ENCODE measurements around the gene ZNF827.

ZNF827 gene

GRCh38 chr4:145927030-145927429 lies 11.6 kb downstream of the ZNF827 start:
- ATAC-seq (replicated peaks) (no peak), DNase-seq (no peak)
- no peaks in the 10 kb centered on the region for H3K9me3 Mint-ChIP-seq
- H3K4me3 Mint-ChIP-seq = no peak overlapping the region
- peaks cover 10 to 40% of the 10 kb centered on the region in 2 donors for H3K4me1 Mint-ChIP-seq (ENCODE audit: low read depth in 2 of 2)
- no peaks in the 10 kb centered on the region for H3K36me3 Mint-ChIP-seq (ENCODE audit: insufficient read depth)
- H3K27ac Mint-ChIP-seq = no peak overlapping the region
- no peaks in the 10 kb centered on the region for H3K27me3 Mint-ChIP-seq

GRCh38 chr4:145921231-145921630 lies 17.4 kb downstream of the ZNF827 start:
- Mint-ChIP-seq H3K27ac (peak overlapping the region in 1 of 2 donors; percentile 72), H3K4me3 (no peak overlapping the region), H3K27me3 (no peaks in the 10 kb centered on the region), H3K36me3 (ENCODE audit: insufficient read depth) (no peaks in the 10 kb centered on the region), H3K4me1 (ENCODE audit: low read depth in 2 of 2) (peaks cover 19 to 38% of the 10 kb centered on the region in 2 donors), H3K9me3 (no peaks in the 10 kb centered on the region)
- no peak for ATAC-seq (replicated peaks)
- no peak for DNase-seq

- ATAC-seq (replicated peaks) (no peak), DNase-seq (no peak)
- Mint-ChIP-seq H3K4me1 (ENCODE audit: low read depth in 2 of 2) (peaks cover 22 to 42% of the 10 kb centered on the region in 2 donors), H3K4me3 (no peak overlapping the region), H3K27ac (no peak overlapping the region), H3K27me3 (no peaks in the 10 kb centered on the region), H3K9me3 (no peaks in the 10 kb centered on the region), H3K36me3 (ENCODE audit: insufficient read depth) (no peaks in the 10 kb centered on the region)
Observed at GRCh38 chr4:145920205-145920604, 18.4 kb downstream of the ZNF827 start.

GRCh38 chr4:145912376-145912775 lies 26.2 kb downstream of the ZNF827 start:
- Mint-ChIP-seq H3K4me3 (no peak overlapping the region), H3K9me3 (no peaks in the 10 kb centered on the region), H3K27me3 (no peaks in the 10 kb centered on the region), H3K4me1 (ENCODE audit: low read depth in 2 of 2) (peaks cover 22 to 49% of the 10 kb centered on the region in 2 donors), H3K27ac (no peak overlapping the region), H3K36me3 (ENCODE audit: insufficient read depth) (no peaks in the 10 kb centered on the region)
- DNase-seq (no peak), ATAC-seq (replicated peaks) (no peak)

DNA sequence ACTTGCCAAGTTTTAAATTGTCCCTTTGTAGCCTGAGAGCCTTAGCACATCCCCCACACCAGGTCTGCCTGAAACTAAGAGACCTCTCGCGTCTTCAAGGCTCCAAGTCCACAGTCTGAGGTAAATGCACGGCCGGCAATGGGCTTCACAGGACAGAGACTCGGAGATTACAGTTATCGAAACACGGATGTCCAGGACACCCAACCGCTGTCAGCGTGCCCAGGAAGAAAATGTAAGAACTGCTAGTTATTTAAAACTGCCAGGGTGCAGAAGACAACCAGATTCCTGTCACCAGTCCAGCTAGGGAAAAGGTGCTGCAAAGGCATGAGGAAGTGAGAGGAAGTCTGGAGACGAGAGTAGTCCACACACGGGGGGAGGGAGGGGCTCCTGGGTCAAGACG lies 28.9 kb downstream of the ZNF827 start:
- Mint-ChIP-seq H3K4me3 (no peak overlapping the region), H3K4me1 (ENCODE audit: low read depth in 2 of 2) (peaks cover 29 to 50% of the 10 kb centered on the region in 2 donors), H3K9me3 (no peaks in the 10 kb centered on the region), H3K27ac (no peak overlapping the region), H3K36me3 (ENCODE audit: insufficient read depth) (no peaks in the 10 kb centered on the region), H3K27me3 (no peaks in the 10 kb centered on the region)
- ATAC-seq (replicated peaks) = no peak
- no peak for DNase-seq

- Mint-ChIP-seq H3K4me3 (no peak overlapping the region), H3K36me3 (ENCODE audit: insufficient read depth) (no peaks in the 10 kb centered on the region), H3K9me3 (no peaks in the 10 kb centered on the region), H3K27me3 (no peaks in the 10 kb centered on the region), H3K4me1 (ENCODE audit: low read depth in 2 of 2) (peaks cover 29 to 50% of the 10 kb centered on the region in 2 donors), H3K27ac (no peak overlapping the region)
- ATAC-seq (replicated peaks) (no peak), DNase-seq (no peak)
Observed at GRCh38 chr4:145909281-145909715, 29.3 kb downstream of the ZNF827 start.

DNA sequence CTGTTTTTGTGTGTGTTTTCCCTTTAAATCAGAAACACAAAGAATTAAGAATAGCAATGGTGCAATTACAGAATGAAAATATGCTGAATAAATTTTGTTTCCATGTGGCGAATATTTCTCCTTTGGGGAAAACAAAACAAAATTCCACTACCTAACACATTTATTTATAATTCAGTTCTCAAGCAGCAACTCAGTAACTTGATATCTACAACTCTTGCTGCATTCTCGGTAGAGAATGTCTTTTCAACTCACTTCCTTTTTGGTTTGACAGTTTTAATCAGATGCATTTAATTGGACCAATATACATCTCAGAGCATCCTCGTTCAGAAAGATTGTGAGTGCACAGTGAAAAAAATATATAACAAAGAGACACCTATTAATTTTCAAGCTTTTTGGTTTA lies 30.8 kb downstream of the ZNF827 start:
- H3K4me3 Mint-ChIP-seq = no peak overlapping the region
- no peak overlapping the region for H3K27ac Mint-ChIP-seq
- ATAC-seq (replicated peaks) (no peak), DNase-seq (no peak)
- peaks cover 2% of the 10 kb centered on the region for H3K36me3 Mint-ChIP-seq (ENCODE audit: insufficient read depth)
- peaks cover 26 to 49% of the 10 kb centered on the region in 2 donors for H3K4me1 Mint-ChIP-seq (ENCODE audit: low read depth in 2 of 2)
- no peaks in the 10 kb centered on the region for H3K27me3 Mint-ChIP-seq
- H3K9me3 Mint-ChIP-seq = no peaks in the 10 kb centered on the region

DNA sequence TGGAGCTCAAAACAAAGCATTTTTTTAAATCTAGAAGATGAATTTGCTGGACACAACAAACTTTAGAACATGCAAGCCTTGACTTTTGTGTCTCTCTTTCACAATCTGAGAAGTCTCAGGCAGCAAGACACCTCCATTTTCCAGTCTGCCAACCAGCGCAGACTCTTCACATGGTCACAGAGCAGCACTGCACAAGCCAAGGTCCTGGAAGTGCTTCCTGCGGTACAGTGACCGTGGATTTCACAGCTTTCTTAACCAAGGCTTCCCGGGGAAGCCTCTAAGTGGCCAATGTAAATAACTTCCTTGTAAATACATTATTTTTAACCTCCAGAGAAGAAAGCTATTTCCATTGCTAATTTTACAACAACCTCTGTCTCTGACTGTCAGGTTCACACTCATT lies 31.2 kb downstream of the ZNF827 start:
- no peaks in the 10 kb centered on the region for H3K27me3 Mint-ChIP-seq
- no peak overlapping the region for H3K4me3 Mint-ChIP-seq
- peaks cover 26 to 47% of the 10 kb centered on the region in 2 donors for H3K4me1 Mint-ChIP-seq (ENCODE audit: low read depth in 2 of 2)
- peaks cover 6% of the 10 kb centered on the region for H3K36me3 Mint-ChIP-seq (ENCODE audit: insufficient read depth)
- H3K27ac Mint-ChIP-seq = no peak overlapping the region
- H3K9me3 Mint-ChIP-seq = no peaks in the 10 kb centered on the region
- no peak for DNase-seq
- ATAC-seq (replicated peaks) = no peak

GRCh38 chr4:145904413-145905177 lies 34.0 kb downstream of the ZNF827 start:
- no peak overlapping the region for H3K4me3 Mint-ChIP-seq

DNA sequence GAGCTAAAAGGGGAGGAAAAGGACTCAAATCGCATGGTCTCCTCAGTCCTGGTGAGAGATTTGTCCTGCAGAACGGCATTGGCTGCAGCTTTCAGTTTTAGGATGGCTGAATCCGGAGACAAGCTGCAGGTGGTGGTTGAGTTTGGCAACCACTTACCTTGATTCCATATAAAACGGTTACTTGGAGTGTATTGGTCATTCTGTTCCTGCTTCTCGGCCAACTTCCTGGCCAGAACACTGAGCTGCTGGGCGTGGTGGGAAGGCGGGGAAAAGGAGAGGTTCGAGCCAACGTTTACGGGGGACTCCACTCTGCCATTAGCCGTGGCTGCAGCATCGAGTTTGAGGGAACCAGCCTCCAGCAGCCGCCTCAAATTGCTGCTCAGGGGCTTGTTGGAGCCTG lies 36.1 kb downstream of the ZNF827 start:
- no peaks in the 10 kb centered on the region for H3K27me3 Mint-ChIP-seq
- ATAC-seq (replicated peaks) (no peak), DNase-seq (no peak)
- H3K27ac Mint-ChIP-seq = no peak overlapping the region
- H3K4me3 Mint-ChIP-seq = no peak overlapping the region
- peaks cover 10 to 32% of the 10 kb centered on the region in 2 donors for H3K4me1 Mint-ChIP-seq (ENCODE audit: low read depth in 2 of 2)
- H3K9me3 Mint-ChIP-seq = no peaks in the 10 kb centered on the region
- peaks cover 17% of the 10 kb centered on the region for H3K36me3 Mint-ChIP-seq (ENCODE audit: insufficient read depth)

More at GRCh38 chr4:145904413-145905177, 34.0 kb downstream of the ZNF827 start:
- Mint-ChIP-seq H3K36me3 (ENCODE audit: insufficient read depth) (peaks cover 17% of the 10 kb centered on the region), H3K9me3 (no peaks in the 10 kb centered on the region), H3K27me3 (no peaks in the 10 kb centered on the region), H3K27ac (no peak overlapping the region), H3K4me1 (ENCODE audit: low read depth in 2 of 2) (peaks cover 21 to 39% of the 10 kb centered on the region in 2 donors)
- no peak for ATAC-seq (replicated peaks)
- no peak for DNase-seq

DNA sequence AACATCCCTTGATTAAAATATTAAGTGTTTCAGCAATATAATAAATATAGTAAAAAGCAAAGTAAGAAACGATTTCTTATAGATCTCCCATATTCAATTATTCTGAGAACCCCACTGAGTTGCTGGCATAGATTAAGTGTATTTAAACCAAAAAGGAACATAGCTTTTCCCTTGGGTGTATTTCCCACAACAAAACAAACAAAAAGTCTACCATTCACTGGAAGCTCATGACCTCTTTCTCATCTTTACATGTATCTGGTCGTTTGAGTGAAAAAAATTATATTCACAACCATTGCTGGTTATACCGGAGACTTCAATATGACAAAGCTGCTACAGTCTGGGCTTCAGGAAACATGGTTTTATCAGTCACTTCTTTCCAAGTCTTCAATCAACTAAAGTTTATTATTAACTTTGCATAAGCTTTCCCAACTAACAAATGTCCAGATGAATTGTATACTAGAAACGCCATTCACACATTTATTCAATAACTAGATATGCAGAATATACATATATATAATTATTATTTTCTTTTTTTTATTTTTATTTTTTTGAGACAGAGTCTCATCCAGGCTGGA lies 38.6 kb downstream of the ZNF827 start:
- no peaks in the 10 kb centered on the region for H3K27me3 Mint-ChIP-seq
- no peak overlapping the region for H3K4me3 Mint-ChIP-seq
- ATAC-seq (replicated peaks) = no peak
- peaks cover 7 to 34% of the 10 kb centered on the region in 2 donors for H3K4me1 Mint-ChIP-seq (ENCODE audit: low read depth in 2 of 2)
- H3K9me3 Mint-ChIP-seq = no peaks in the 10 kb centered on the region
- no peak for DNase-seq
- peaks cover 17% of the 10 kb centered on the region for H3K36me3 Mint-ChIP-seq (ENCODE audit: insufficient read depth)
- H3K27ac Mint-ChIP-seq = no peak overlapping the region

DNA sequence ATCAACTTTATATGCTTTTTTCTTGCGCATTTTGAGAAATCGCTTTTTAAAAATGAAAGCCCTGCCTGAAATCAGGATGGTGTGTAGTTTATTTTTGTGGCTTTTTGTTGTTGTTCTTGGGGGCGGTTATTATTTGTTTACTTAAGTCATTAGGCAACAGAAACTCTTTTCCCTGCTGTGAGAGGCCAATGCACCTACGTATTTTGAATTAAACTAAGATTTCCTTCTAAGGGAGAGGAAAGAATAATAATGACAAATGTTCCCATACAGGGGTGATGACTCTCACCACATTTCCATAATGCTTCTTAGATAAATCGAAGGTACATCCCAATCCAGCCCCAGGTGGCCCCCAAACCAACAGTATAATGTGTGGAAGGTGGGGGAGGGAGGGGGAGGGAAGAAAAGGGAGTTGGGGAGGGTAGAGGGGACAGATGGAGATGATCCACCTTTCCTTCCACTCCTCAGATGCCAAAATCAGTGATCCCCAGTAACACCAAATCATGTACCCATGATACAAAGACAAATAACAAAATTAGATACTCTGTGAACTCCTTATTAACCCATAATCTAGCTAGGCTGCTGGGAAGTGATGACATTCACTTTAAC lies 39.6 kb downstream of the ZNF827 start:
- ATAC-seq (replicated peaks) = no peak
- DNase-seq = no peak
- no peaks in the 10 kb centered on the region for H3K27me3 Mint-ChIP-seq
- H3K27ac Mint-ChIP-seq = no peak overlapping the region
- no peaks in the 10 kb centered on the region for H3K9me3 Mint-ChIP-seq
- peaks cover 17% of the 10 kb centered on the region for H3K36me3 Mint-ChIP-seq (ENCODE audit: insufficient read depth)
- no peak overlapping the region for H3K4me3 Mint-ChIP-seq
- peaks cover 11 to 35% of the 10 kb centered on the region in 2 donors for H3K4me1 Mint-ChIP-seq (ENCODE audit: low read depth in 2 of 2)

- H3K27ac Mint-ChIP-seq = no peak overlapping the region
- H3K36me3 Mint-ChIP-seq (ENCODE audit: insufficient read depth) = peaks cover 17% of the 10 kb centered on the region
- DNase-seq (no peak), ATAC-seq (replicated peaks) (no peak)
- H3K4me3 Mint-ChIP-seq = no peak overlapping the region
- H3K27me3 Mint-ChIP-seq = no peaks in the 10 kb centered on the region
- peaks cover 13 to 40% of the 10 kb centered on the region in 2 donors for H3K4me1 Mint-ChIP-seq (ENCODE audit: low read depth in 2 of 2)
- H3K9me3 Mint-ChIP-seq = no peaks in the 10 kb centered on the region
Observed at GRCh38 chr4:145898466-145898865, 40.2 kb downstream of the ZNF827 start.

GRCh38 chr4:145895056-145895455 lies 43.6 kb downstream of the ZNF827 start:
- H3K27me3 Mint-ChIP-seq = no peaks in the 10 kb centered on the region
- no peaks in the 10 kb centered on the region for H3K9me3 Mint-ChIP-seq
- peaks cover 16 to 37% of the 10 kb centered on the region in 2 donors for H3K4me1 Mint-ChIP-seq (ENCODE audit: low read depth in 2 of 2)
- H3K36me3 Mint-ChIP-seq (ENCODE audit: insufficient read depth) = peaks cover under 1% of the 10 kb centered on the region
- peak overlapping the region in 1 of 2 donors; percentile 4 for H3K4me3 Mint-ChIP-seq
- DNase-seq (no peak), ATAC-seq (replicated peaks) (no peak)
- H3K27ac Mint-ChIP-seq = peak overlapping the region in 1 of 2 donors; percentile 1
